SHP77 (cell line): ENCODE data around the gene SLC9C1.

Experiments
- DNase-seq, 2 experiments: peaks; one replicate each; lab custom pipeline; 2025; lab: John Stamatoyannopoulos, UW

The SLC9C1 gene

GRCh38 chr3:112293368-112294321, at the start of gene SLC9C1:
TSS of gene SLC9C1 (minus strand) at chr3:112294216. CDS start at chr3:112286791, 7,425 bp downstream.
- peak; percentile 58 to 71 for DNase-seq

- no peak for DNase-seq
Measured at GRCh38 chr3:112341386-112341785, 47.4 kb upstream of the SLC9C1 start.

GRCh38 chr3:112339609-112340008, 45.6 kb upstream of the SLC9C1 start:
- no peak for DNase-seq

- DNase-seq = no peak
Measured at GRCh38 chr3:112339134-112339533, 45.1 kb upstream of the SLC9C1 start.

- no peak for DNase-seq
Measured at GRCh38 chr3:112338727-112339056, 44.7 kb upstream of the SLC9C1 start.

GRCh38 chr3:112338021-112338726, 44.2 kb upstream of the SLC9C1 start:
- DNase-seq = no peak

- no peak for DNase-seq
Measured at GRCh38 chr3:112335434-112335781, 41.4 kb upstream of the SLC9C1 start.

- no peak for DNase-seq
Measured at GRCh38 chr3:112334691-112335433, 40.8 kb upstream of the SLC9C1 start.

- no peak for DNase-seq
Measured at GRCh38 chr3:112333381-112334317, 39.6 kb upstream of the SLC9C1 start.

- DNase-seq = peak in 1 of 2 experiments; percentile 12
Measured at GRCh38 chr3:112333002-112333380, 39.0 kb upstream of the SLC9C1 start, which contains the start of gene CD200. TSS of gene CD200 (plus strand) at chr3:112333156. CDS start at chr3:112333213, 57 bp downstream.

- DNase-seq = no peak
Measured at GRCh38 chr3:112331851-112332250, 37.8 kb upstream of the SLC9C1 start.

GRCh38 chr3:112327371-112327951, 33.4 kb upstream of the SLC9C1 start:
- DNase-seq = peak in 1 of 2 experiments; percentile 47

- DNase-seq = no peak
Measured at GRCh38 chr3:112321867-112322652, 28.0 kb upstream of the SLC9C1 start.

GRCh38 chr3:112320691-112321090, 26.7 kb upstream of the SLC9C1 start:
- DNase-seq = no peak

GRCh38 chr3:112319516-112320276, 25.7 kb upstream of the SLC9C1 start:
- DNase-seq = no peak

GRCh38 chr3:112315791-112316190, 21.8 kb upstream of the SLC9C1 start:
- DNase-seq = no peak

GRCh38 chr3:112314649-112315048, 20.6 kb upstream of the SLC9C1 start:
- no peak for DNase-seq

GRCh38 chr3:112308151-112308911, 14.3 kb upstream of the SLC9C1 start:
- DNase-seq = peak; percentile 43 to 59

GRCh38 chr3:112307557-112307956, 13.5 kb upstream of the SLC9C1 start:
- DNase-seq = no peak
